Measurements from ENCODE around the gene TSPAN18.

Gene TSPAN18

GRCh38 chr11:44766972-44767278, 40.2 kb downstream of the TSPAN18 start:
- TF ChIP-seq, protein P1, sequence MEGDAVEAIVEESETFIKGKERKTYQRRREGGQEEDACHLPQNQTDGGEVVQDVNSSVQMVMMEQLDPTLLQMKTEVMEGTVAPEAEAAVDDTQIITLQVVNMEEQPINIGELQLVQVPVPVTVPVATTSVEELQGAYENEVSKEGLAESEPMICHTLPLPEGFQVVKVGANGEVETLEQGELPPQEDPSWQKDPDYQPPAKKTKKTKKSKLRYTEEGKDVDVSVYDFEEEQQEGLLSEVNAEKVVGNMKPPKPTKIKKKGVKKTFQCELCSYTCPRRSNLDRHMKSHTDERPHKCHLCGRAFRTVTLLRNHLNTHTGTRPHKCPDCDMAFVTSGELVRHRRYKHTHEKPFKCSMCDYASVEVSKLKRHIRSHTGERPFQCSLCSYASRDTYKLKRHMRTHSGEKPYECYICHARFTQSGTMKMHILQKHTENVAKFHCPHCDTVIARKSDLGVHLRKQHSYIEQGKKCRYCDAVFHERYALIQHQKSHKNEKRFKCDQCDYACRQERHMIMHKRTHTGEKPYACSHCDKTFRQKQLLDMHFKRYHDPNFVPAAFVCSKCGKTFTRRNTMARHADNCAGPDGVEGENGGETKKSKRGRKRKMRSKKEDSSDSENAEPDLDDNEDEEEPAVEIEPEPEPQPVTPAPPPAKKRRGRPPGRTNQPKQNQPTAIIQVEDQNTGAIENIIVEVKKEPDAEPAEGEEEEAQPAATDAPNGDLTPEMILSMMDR (IDR thresholded peaks at IDR 0.05; ENCODE audit: control insufficient read depth, extremely low read depth, insufficient read depth) = no peak
- no peak for DNase-seq (ENCODE audit: low read depth)
- no peak overlapping the region for H3K4me3 ChIP-seq (ENCODE audit: low read depth, low read length)

DNA sequence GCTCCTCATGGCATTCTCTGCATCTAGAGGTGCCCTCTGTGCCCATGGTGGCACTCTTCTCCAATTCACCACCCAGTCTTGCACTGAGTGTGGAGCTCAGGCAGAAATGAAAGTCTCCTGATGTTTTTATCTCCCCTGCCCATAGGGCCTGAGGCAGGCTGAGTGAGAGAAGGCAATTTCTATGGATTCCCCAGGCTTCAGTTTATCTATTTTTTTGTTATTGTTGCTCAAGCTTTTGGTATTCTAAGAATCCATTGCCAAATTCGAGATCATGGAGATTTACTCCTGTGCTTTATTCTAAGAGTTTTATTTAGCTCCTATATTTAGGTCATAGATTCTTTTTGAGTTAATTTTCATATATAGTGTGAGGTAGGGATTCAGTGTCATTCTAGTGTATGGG, 40.7 kb downstream of the TSPAN18 start:
- DNase-seq (ENCODE audit: low read depth) = no peak
- TF ChIP-seq, protein P1 (IDR thresholded peaks at IDR 0.05; ENCODE audit: control insufficient read depth, extremely low read depth, insufficient read depth) = no peak
- no peak overlapping the region for H3K4me3 ChIP-seq (ENCODE audit: low read depth, low read length)

- DNase-seq (ENCODE audit: low read depth) = no peak
- H3K4me3 ChIP-seq (ENCODE audit: low read depth, low read length) = no peak overlapping the region
- TF ChIP-seq, protein P1 (IDR thresholded peaks at IDR 0.05; ENCODE audit: control insufficient read depth, extremely low read depth, insufficient read depth) = no peak
Observed at GRCh38 chr11:44770401-44770800, 43.6 kb downstream of the TSPAN18 start.

DNA sequence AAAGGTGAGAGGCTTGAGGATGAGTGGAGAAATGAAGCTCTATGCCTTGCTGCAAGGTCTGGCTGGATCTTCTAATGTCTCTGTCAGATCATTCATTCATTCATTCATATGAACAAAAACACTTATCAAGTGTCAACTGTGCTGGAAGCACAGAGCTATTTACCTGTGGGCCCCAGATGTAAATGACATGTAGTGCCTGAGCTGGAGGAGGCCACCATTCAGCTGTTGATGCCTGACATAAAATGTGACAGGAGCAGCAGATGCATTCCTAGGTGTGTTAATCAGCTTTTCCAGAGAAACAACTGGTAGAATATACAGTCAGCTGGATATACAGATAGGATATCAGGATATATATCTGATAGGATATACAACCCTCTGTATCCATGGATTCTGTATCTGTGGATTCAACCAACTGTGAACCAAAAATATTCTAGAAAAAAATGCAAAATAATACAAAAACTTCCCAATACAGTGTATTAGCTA, 44.5 kb downstream of the TSPAN18 start:
- DNase-seq (ENCODE audit: low read depth) = no peak
- TF ChIP-seq, protein P1 (IDR thresholded peaks at IDR 0.05; ENCODE audit: control insufficient read depth, extremely low read depth, insufficient read depth) = no peak
- H3K4me3 ChIP-seq (ENCODE audit: low read depth, low read length) = no peak overlapping the region

DNA sequence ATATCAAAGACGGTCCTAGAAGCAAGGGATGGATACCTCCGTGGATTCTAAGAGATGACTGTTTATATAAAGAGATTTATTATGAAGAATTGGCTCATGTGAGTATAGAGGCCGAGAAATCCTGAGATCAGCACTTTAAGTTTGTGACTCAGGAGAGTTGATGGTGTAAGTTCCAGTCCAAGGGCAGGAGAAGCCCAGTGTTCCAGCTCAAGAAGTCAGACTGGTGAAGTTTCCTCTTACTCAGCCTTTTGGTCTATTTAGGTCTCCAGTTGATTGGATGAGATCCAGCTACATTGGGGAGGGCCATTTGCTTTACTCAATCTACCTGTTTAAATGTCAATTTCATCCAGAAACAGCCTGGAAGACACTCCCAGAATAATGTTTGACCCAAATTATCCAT, 45.1 kb downstream of the TSPAN18 start:
- no peak overlapping the region for H3K4me3 ChIP-seq (ENCODE audit: low read depth, low read length)
- TF ChIP-seq, protein P1 (IDR thresholded peaks at IDR 0.05; ENCODE audit: control insufficient read depth, extremely low read depth, insufficient read depth) = no peak
- DNase-seq (ENCODE audit: low read depth) = no peak

DNA sequence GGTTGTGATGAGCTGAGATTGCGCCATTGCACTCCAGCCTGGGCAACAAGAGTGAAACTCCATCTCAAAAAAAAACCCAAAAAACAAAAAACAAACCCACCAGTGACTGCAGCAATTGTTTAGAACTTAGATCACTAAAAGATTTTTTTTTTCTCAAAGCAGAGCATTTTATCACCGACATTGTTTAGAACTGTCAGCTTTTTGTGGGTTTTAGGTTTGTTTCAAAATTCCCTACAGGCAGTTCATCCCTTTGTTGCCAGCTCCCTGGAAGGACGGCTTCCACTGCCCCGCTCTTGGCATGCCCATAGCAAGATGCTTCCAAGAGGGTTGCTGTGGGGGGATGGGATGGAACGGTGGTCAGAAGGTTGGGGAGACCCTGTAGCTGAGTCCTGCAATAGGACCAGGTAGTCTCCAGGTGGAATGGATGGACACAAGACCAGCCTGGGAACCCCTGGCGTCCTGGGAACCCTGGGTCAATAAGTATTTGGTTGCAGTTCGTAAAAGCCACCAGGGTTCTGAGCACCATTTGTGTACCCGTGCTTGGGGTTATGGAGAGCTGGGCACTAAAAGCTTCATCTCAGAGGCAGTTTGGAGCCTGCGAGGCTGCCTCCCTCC, 46.7 kb downstream of the TSPAN18 start:
- DNase-seq (ENCODE audit: low read depth) = no peak
- TF ChIP-seq, protein P1 (IDR thresholded peaks at IDR 0.05; ENCODE audit: control insufficient read depth, extremely low read depth, insufficient read depth) = no peak
- no peak overlapping the region for H3K4me3 ChIP-seq (ENCODE audit: low read depth, low read length)

- TF ChIP-seq, protein P1 (IDR thresholded peaks at IDR 0.05; ENCODE audit: control insufficient read depth, extremely low read depth, insufficient read depth) = no peak
- DNase-seq (ENCODE audit: low read depth) = no peak
- H3K4me3 ChIP-seq (ENCODE audit: low read depth, low read length) = no peak overlapping the region
Observed at GRCh38 chr11:44774108-44774507, 47.3 kb downstream of the TSPAN18 start.
